HG02763 (cell line): ENCODE data around the gene MYO18B.
"Not testable (repeated sequence)": the region's sequence is repeated elsewhere in the genome, so short reads cannot be mapped to it uniquely, and the experiment has no call there.

Experiments used
- ATAC-seq: cut with Tn5 transposase; IDR thresholded peaks from one replicate; pipeline ENCODE4 v1.9.1; 2021; ENCODE audit warnings: mild to moderate bottlenecking, moderate library complexity; ENCODE audit not compliant: unreplicated experiment

Gene MYO18B

DNA sequence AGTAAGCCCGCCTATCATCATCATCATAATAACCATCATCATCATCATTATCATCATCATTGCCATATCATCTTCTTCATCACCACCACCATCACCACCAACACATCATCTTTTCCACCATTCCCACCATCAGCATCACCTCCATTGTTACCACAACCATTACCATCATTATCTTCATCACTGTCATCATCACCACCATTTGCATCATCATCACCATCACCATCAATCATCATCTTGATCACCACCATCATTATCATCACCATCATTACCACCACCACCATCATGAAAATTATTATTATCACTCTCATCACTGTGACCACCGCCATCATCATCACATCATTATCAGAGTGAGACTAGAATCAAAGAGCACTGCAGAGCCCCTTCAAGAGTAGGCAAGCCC lies 227.9 kb downstream of the MYO18B start:
- no peak for ATAC-seq

GRCh38 chr22:25970374-25970911 lies 228.5 kb downstream of the MYO18B start:
- no peak for ATAC-seq

GRCh38 chr22:25970999-25971811 lies 229.2 kb downstream of the MYO18B start:
- ATAC-seq, result no peak

- ATAC-seq, result no peak
These were observed 230.4 kb downstream of the MYO18B start for GRCh38 chr22:25972397-25972796.

DNA sequence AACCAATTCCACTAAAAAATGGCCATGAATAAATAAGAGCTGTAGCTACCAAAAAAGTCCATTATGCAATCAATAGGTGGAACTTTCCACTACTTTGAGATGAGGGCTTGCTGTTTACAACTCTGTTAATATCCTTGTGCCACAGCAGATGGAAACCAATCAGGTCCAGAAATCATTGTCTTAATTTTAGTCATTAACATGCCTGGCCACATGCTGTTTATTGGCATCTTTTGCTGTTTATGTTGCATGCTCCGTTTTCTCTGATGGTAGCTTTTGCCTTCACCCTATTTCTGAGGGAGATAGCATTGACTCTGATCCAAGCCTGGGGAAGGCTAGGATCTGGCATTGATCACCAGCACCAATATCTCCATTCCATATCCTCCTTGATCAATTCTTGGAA lies 234.4 kb downstream of the MYO18B start:
- ATAC-seq, result no peak

DNA sequence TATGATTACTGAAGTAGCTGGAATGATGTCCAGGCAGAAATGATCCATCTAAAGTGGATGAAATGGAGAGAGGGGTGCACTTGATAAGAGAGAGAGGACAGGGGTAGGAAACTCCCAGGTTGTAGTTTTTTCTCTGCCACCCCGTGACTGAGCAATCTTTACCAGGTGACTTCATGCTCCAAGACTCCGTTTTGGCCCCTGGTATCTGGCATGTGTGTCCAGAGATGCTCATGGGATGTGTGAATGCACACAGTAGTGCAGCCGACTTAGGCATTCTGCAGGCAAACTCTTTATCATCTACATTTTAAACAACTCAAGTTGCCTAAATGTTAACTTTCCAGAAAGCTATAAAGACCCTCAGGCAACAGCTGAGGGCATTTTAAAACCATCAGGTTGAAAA lies 238.0 kb downstream of the MYO18B start:
- no peak for ATAC-seq

DNA sequence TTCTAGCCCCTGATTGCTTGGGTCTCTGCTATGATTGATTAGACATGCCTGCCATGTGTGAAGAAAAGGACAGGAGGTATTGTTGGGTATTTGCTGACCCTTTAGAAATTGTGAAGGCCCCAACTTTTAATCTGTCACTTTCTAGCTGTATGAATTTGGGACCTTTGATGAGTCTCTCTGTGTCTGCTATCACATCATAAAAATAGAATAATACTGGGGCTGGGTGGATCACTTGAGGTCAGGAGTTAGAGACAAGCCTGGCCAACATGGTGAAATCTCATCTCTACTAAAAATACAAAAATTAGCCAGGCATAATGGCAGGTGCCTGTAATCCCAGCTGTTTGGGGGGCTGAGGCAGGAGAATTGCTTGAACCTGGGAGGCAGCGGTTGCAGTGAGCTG lies 242.9 kb downstream of the MYO18B start:
- not testable (repeated sequence) for ATAC-seq

GRCh38 chr22:25987948-25988347 lies 246.0 kb downstream of the MYO18B start:
- ATAC-seq, result no peak

GRCh38 chr22:25990940-25991339 lies 249.0 kb downstream of the MYO18B start:
- ATAC-seq, result no peak

- ATAC-seq, result no peak
These were observed 250.3 kb downstream of the MYO18B start for GRCh38 chr22:25992331-25992730.

DNA sequence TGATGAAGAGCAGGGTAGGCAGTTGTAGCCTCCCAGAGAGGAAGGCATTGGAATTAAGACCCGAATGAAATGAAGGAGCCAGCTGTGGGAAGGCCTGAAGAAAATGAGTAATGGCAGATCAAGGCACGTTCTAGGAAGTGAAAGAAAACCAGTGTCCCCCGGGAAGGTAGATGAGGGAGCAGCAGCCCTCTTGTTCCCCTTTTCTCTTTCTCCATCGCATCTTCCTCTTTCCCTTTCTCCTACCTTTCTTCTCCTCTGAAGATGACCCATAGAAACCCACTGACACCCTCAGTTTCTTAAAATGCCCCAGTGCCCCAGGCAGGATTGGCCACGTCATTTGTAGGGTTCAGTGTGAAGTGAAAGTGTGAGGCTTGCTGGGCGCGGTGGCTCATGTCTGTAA lies 254.7 kb downstream of the MYO18B start:
- ATAC-seq, result no peak

- ATAC-seq, result no peak
These were observed 256.1 kb downstream of the MYO18B start for GRCh38 chr22:25997886-25998775.

- no peak for ATAC-seq
These were observed 260.5 kb downstream of the MYO18B start for GRCh38 chr22:26002456-26002855.

DNA sequence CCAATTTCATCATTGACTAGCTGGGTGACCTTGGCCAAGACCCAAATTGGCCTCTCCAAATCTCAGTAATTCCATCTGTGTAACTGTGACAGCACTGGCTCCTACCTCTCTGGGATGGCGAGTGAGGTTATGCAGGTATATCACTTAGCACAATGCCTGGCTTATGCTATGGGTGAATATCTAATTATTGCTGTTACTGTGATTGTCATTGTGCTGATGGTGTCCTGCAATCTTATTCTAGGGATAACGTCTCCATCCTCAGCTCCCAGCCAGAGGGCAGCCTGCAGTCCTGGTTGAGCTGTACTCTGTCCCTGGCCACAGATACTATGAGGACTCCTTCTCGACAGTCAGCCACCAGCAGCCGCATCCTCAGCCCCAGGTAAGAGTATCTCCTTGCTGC lies 262.5 kb downstream of the MYO18B start:
- no peak for ATAC-seq

DNA sequence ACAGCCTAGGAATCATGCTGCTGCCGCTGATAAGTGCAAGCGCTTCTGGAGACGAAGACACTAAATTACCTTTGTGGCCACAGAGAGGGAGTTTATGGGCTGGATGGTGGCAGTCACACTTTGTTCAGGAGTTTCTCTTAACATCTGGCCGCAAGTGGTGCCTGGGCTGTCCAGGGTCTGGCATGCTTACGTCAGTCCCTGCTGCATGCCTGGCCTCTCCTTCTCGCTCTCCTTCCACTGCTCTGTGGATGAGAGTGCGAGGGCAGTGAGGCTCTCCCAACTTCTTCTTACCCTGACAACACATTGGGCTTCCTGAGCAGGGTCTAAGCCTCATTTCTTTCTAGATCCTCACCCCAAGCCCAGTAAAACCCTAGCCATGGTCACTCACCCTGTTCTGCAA lies 266.6 kb downstream of the MYO18B start:
- ATAC-seq, result no peak

- ATAC-seq, result no peak
These were observed 274.9 kb downstream of the MYO18B start for GRCh38 chr22:26016916-26017315.

- ATAC-seq, result no peak
These were observed 275.9 kb downstream of the MYO18B start for GRCh38 chr22:26017932-26018331.

DNA sequence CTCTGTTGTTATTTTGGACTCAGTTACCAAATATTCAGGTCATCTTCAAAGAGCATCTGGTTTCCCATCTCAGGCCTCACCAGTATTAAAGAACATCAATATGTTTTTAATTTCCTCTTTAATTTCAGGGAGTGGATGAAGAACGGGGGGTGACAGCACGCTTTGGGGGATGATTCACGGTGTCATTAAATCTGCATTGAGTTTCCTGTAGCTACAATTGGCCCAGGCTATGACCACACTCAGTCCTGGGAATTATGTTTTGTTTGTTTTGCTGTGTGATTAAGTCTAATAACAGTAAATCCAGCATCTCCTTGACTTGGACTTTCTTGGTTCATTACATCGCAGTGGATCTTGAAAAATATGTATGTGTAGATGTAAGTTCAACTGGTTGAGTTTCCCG lies 277.6 kb downstream of the MYO18B start:
- ATAC-seq, result no peak

- ATAC-seq, result no peak
These were observed 279.5 kb downstream of the MYO18B start for GRCh38 chr22:26021516-26021915.

- ATAC-seq, result no peak
These were observed 281.3 kb downstream of the MYO18B start for GRCh38 chr22:26023104-26023775.

GRCh38 chr22:26025626-26026025 lies 283.6 kb downstream of the MYO18B start:
- no peak for ATAC-seq
